ENCODE results near the gene ELN.

DNA sequence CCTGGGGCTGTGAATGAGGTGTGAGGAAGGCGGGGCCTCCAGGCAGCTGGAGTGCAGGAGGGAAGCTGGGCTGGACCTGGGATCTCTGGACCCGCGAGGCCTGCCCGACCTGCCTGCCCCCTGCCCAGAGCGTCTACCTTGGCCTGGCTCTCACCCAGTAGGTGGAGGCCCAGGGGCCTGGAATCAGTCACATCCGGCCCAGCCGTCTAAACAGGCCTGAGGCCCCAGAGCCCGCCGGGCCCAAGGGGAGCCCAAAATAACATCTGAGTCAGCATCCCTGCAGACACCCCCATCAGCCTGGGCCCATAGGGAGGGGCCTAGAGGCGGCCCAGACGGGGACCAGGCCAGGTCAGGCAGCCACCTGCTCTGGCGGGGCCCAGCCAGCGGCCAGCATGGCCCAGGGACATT is 15.1 kb upstream of the ELN start:
- TF ChIP-seq TEAD4 (IDR thresholded peaks at IDR 0.05) (no peak), RAD21 (IDR thresholded peaks at IDR 0.05; ENCODE audit: low read depth) (no peak), EP300 (IDR thresholded peaks at IDR 0.05; ENCODE audit: borderline replicate concordance) (no peak), CEBPB (IDR thresholded peaks at IDR 0.05) (no peak), EGR1 (IDR thresholded peaks at IDR 0.05) (no peak), ZBTB7A (IDR thresholded peaks at IDR 0.05; ENCODE audit: low read depth) (no peak), TCF12 (IDR thresholded peaks at IDR 0.05; ENCODE audit: low read depth) (no peak), YY1 (IDR thresholded peaks at IDR 0.05; ENCODE audit: low read depth) (no peak), CREB1 (IDR thresholded peaks at IDR 0.05; ENCODE audit: low read depth) (no peak), TAF1 (IDR thresholded peaks at IDR 0.05; ENCODE audit: low read depth) (no peak), NFIC (IDR thresholded peaks at IDR 0.05) (no peak)
- TF ChIP-seq, protein P1, sequence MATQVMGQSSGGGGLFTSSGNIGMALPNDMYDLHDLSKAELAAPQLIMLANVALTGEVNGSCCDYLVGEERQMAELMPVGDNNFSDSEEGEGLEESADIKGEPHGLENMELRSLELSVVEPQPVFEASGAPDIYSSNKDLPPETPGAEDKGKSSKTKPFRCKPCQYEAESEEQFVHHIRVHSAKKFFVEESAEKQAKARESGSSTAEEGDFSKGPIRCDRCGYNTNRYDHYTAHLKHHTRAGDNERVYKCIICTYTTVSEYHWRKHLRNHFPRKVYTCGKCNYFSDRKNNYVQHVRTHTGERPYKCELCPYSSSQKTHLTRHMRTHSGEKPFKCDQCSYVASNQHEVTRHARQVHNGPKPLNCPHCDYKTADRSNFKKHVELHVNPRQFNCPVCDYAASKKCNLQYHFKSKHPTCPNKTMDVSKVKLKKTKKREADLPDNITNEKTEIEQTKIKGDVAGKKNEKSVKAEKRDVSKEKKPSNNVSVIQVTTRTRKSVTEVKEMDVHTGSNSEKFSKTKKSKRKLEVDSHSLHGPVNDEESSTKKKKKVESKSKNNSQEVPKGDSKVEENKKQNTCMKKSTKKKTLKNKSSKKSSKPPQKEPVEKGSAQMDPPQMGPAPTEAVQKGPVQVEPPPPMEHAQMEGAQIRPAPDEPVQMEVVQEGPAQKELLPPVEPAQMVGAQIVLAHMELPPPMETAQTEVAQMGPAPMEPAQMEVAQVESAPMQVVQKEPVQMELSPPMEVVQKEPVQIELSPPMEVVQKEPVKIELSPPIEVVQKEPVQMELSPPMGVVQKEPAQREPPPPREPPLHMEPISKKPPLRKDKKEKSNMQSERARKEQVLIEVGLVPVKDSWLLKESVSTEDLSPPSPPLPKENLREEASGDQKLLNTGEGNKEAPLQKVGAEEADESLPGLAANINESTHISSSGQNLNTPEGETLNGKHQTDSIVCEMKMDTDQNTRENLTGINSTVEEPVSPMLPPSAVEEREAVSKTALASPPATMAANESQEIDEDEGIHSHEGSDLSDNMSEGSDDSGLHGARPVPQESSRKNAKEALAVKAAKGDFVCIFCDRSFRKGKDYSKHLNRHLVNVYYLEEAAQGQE (IDR thresholded peaks at IDR 0.05; ENCODE audit: low read depth) = no peak
- TF ChIP-seq, protein P2, sequence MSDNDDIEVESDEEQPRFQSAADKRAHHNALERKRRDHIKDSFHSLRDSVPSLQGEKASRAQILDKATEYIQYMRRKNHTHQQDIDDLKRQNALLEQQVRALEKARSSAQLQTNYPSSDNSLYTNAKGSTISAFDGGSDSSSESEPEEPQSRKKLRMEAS (IDR thresholded peaks at IDR 0.05) = no peak
